Ishikawa (cell line): ENCODE data around the gene SNRNP27.

Source experiments
- CEBPB ChIP-seq: IDR thresholded peaks from 2 replicates; pipeline ENCODE4 v1.6.1; 2012
- CREB1 ChIP-seq: IDR thresholded peaks from 2 replicates; pipeline ENCODE4 v1.6.1; 2012; ENCODE audit warnings: low read depth
- EGR1 ChIP-seq: IDR thresholded peaks from 2 replicates; pipeline ENCODE4 v1.6.1; 2012
- EP300 ChIP-seq: IDR thresholded peaks from 2 replicates; pipeline ENCODE4 v1.6.1; 2012; ENCODE audit warnings: borderline replicate concordance
- FOXM1 ChIP-seq: IDR thresholded peaks from 2 replicates; pipeline ENCODE4 v1.6.1; 2012; ENCODE audit warnings: low read depth, borderline replicate concordance
- NFIC ChIP-seq: IDR thresholded peaks from 2 replicates; pipeline ENCODE4 v1.6.1; 2012
- RAD21 ChIP-seq: IDR thresholded peaks from 2 replicates; pipeline ENCODE4 v1.6.1; 2012; ENCODE audit warnings: low read depth
- TAF1 ChIP-seq: IDR thresholded peaks from 2 replicates; pipeline ENCODE4 v1.6.1; 2012; ENCODE audit warnings: low read depth, mild to moderate bottlenecking
- TCF12 ChIP-seq: IDR thresholded peaks from 2 replicates; pipeline ENCODE4 v1.6.1; 2012; ENCODE audit warnings: low read depth
- TEAD4 ChIP-seq: IDR thresholded peaks from 2 replicates; pipeline ENCODE4 v1.6.1; 2012
- YY1 ChIP-seq: IDR thresholded peaks from 2 replicates; pipeline ENCODE4 v1.6.1; 2012; ENCODE audit warnings: low read depth
- ZBTB7A ChIP-seq: IDR thresholded peaks from 2 replicates; pipeline ENCODE4 v1.6.1; 2012; ENCODE audit warnings: low read depth
- TF ChIP-seq, protein P1 (sequence below): IDR thresholded peaks from 2 replicates; pipeline ENCODE4 v1.6.1; 2012
- TF ChIP-seq, protein P2 (sequence below): IDR thresholded peaks from 2 replicates; pipeline ENCODE4 v1.6.1; 2012; ENCODE audit warnings: low read depth, mild to moderate bottlenecking
- TF ChIP-seq, protein P3 (sequence below): IDR thresholded peaks from 2 replicates; pipeline ENCODE4 v1.6.1; 2012

SNRNP27 gene, protein sequence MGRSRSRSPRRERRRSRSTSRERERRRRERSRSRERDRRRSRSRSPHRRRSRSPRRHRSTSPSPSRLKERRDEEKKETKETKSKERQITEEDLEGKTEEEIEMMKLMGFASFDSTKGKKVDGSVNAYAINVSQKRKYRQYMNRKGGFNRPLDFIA

DNA sequence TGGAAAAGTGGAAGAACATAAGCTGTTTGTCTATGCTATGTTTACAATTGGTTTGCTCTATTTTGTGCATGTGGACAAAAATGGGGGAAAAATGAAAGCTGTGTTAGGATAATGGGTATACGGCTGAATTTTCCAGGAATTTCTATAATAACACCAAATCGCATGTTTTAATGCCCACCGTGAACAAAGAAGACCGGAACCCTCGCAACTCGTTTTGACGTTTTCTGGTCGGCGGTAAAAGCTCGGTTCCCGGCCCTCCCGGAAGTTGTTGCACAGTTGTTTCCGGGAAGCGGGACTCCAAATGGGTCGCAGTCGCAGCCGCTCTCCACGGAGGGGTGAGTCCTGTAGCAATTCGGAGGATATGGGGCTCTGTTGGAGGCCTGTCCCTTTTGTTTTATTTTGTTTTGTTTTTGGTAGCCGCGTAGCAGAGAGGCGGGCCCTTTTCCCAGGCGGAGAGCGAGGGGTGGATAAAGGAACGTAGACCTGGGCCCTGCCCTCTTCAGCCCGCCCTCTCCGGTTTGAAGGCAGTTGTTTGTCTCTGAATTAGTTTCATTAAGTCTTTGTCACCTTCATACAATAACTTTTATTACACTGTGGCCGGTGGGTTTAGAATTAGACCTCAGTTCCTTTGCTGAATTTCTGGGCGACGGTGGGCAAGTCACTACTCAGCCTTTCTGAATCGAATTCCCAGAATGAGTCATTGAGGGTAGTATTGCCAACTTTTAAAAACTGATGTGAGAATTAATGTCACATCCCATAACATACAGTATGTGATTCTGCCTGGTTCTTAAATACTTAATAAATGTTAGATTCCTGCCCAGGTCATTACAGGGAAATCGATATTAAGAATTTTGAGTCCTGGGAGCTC, at the start of gene SNRNP27:
SNRNP27 (plus strand) TSS at position 273 of the 868 bp plus-strand sequence; CDS start at position 302, 29 bp downstream.
- TF ChIP-seq YY1 (peak; percentile 51; the same call in 1 of the 2 replicates), TCF12 (peak; percentile 77), RAD21 (no peak), NFIC (no peak), EGR1 (no peak), EP300 (no peak), TEAD4 (0 out of 2 replicates have a peak, but pooled peaks have one; percentile 35), CREB1 (no peak; the same call in 1 of the 2 replicates), ZBTB7A (0 out of 2 replicates have a peak, but pooled peaks have one; percentile 40), CEBPB (peak; percentile 60; the same call in 1 of the 2 replicates), TAF1 (peak; percentile 100), FOXM1 (no peak)
- TF ChIP-seq, protein P1, sequence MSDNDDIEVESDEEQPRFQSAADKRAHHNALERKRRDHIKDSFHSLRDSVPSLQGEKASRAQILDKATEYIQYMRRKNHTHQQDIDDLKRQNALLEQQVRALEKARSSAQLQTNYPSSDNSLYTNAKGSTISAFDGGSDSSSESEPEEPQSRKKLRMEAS = peak; percentile 54
- TF ChIP-seq, protein P2, sequence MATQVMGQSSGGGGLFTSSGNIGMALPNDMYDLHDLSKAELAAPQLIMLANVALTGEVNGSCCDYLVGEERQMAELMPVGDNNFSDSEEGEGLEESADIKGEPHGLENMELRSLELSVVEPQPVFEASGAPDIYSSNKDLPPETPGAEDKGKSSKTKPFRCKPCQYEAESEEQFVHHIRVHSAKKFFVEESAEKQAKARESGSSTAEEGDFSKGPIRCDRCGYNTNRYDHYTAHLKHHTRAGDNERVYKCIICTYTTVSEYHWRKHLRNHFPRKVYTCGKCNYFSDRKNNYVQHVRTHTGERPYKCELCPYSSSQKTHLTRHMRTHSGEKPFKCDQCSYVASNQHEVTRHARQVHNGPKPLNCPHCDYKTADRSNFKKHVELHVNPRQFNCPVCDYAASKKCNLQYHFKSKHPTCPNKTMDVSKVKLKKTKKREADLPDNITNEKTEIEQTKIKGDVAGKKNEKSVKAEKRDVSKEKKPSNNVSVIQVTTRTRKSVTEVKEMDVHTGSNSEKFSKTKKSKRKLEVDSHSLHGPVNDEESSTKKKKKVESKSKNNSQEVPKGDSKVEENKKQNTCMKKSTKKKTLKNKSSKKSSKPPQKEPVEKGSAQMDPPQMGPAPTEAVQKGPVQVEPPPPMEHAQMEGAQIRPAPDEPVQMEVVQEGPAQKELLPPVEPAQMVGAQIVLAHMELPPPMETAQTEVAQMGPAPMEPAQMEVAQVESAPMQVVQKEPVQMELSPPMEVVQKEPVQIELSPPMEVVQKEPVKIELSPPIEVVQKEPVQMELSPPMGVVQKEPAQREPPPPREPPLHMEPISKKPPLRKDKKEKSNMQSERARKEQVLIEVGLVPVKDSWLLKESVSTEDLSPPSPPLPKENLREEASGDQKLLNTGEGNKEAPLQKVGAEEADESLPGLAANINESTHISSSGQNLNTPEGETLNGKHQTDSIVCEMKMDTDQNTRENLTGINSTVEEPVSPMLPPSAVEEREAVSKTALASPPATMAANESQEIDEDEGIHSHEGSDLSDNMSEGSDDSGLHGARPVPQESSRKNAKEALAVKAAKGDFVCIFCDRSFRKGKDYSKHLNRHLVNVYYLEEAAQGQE = 0 out of 2 replicates have a peak, but pooled peaks have one; percentile 29
- TF ChIP-seq, protein P3, sequence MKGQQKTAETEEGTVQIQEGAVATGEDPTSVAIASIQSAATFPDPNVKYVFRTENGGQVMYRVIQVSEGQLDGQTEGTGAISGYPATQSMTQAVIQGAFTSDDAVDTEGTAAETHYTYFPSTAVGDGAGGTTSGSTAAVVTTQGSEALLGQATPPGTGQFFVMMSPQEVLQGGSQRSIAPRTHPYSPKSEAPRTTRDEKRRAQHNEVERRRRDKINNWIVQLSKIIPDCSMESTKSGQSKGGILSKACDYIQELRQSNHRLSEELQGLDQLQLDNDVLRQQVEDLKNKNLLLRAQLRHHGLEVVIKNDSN = peak; percentile 57

DNA sequence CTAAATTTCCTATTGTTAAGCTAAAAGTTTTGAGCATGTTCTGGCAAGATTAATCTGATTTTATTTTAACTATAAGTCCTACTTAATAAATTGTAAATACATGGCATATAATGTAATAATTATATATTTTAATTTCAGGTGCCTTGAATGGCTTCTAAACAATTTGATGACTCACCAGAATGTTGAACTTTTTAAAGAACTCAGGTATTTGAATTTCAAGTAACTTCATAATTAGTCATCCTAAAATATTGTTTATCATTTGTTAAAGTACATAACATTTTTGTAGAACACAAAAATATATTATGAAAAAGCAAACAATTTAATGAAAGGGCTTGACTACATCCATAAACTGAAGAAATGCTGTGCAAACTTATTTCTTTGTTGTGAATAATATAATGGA, 49.8 kb upstream of the SNRNP27 start:
- TF ChIP-seq CEBPB (no peak), RAD21 (no peak), EGR1 (no peak), TAF1 (no peak), YY1 (no peak), FOXM1 (no peak), TEAD4 (no peak), TCF12 (no peak), EP300 (no peak), CREB1 (no peak), NFIC (no peak), ZBTB7A (no peak)
- TF ChIP-seq, protein P1 = no peak
- TF ChIP-seq, protein P3 = no peak

DNA sequence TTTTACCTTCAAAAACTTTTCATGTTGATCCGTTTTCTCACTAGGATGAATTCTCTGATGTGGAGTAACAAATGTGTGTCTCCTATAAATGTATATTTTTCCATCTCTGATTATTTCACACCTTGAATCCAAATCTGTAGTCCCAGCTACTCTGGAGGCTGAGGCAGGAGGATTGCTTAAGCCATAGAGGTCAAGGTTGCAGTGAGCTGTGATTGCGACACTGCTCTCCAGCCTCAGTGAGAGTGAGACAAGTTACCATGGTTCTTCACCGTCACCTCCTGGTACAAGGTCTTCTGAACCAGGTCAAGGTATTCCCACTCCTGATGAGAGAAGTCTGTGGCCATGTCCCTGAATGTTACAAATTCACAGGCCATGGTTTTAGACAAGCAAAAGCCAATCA, 49.2 kb upstream of the SNRNP27 start:
- TF ChIP-seq EP300 (no peak), FOXM1 (no peak), EGR1 (no peak), ZBTB7A (no peak), TCF12 (no peak), CEBPB (peak; percentile 49)
- TF ChIP-seq, protein P2 = no peak
- TF ChIP-seq, protein P1 = no peak

DNA sequence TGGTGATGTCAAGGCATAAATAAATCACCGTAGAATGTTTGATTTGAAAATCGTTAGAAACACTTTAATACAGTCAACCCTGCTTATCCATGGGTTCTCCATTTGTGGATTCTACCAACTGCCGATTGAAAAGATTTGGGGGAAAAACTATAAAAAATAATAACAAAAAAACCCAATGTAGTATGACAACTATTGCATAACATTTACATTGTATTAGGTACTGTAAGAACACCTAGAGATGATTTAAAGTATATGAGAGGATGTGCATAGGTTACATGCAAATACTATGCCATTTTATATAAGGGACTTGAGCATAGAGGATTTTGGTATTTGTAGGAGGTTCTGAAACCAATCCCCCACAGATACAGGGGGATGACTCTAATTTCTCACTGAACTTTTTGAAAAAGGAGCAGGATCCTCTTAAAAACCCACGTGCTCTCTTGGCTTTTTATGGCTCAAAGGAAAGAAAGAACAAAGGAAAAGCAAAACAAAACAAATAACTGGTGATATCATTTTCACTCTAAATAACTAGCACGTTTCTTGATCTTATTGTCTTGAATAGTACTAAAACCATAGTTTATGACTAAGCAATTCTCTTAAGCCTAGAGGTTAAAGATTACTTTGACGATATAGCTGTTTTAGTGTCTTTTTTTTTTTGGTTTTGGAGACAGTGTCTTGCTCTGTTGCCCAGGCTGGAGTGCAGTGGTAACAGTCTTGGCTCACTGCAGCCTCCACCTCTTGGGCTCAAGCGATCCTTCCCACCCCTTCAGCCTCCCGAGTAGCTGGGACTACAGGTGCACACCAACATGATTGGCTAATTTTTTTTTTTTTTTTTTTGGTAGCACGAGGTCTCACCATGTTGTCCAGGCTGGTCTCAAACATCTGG, 47.3 kb upstream of the SNRNP27 start:
- TF ChIP-seq CEBPB (no peak), NFIC (no peak), CREB1 (no peak), TCF12 (no peak), TAF1 (no peak), TEAD4 (no peak), RAD21 (no peak), YY1 (no peak), FOXM1 (no peak), ZBTB7A (no peak), EP300 (no peak), EGR1 (no peak)
- TF ChIP-seq, protein P1 = no peak
- TF ChIP-seq, protein P2 = no peak
- TF ChIP-seq, protein P3 = no peak
